Pulmonary artery endothelial cell (primary cell): ENCODE results near the gene FEN1. TPM values are rescaled to one million over a fixed set of nuclear protein-coding genes. Genes with fewer than 3 reads are reported as not detected.

Experiments used
- DNase-seq: peaks from one replicate; pipeline ENCODE4 v3.0.0-alpha.2; 2011; ENCODE audit warnings: low read depth, low spot score
- total RNA-seq: library from RNA; depleted of rRNA; stranded (reverse); fragments of >200 nt; gene quantifications from 2 replicates; pipeline ENCODE4 v1.2.3, GENCODE V29; 2014

The FEN1 gene
- 46.8 and 66.1 TPM in 2 replicates for total RNA-seq

DNA sequence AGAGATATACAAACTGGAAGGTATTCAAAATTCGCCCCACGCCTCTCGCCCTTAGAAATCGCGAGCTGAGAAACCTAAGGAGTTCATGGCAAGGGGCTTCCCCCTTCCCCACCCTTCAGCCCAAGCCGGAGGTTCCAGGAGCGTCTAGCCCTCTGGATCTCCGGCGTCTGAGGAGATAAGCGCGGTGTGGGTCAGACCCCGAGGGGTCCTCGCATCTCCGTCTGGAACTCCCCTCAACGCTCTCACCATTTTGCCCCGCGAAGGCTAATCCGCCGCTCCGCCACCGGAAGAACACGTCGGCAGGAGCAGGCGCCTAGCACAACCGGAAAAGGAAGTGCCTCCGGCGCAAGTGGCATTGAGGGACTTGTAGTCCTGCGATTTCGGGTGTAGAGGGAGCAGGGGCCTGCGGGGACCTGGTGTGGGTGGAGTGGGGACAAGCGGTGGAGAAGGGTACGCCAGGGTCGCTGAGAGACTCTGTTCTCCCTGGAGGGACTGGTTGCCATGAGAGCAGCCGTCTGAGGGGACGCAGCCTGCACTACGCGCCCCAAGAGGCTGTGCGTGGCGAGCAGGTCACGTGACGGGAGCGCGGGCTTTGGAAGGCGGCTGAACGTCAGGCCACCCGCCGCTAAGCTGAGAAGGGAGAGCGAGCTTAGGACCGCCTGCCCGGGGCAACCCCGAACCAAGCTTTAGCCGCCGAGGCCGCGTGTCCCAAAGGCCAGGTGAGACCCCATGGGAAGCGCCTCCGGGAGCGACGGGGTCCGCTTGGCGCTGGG is at the start of gene FEN1, which contains the start of gene TMEM258:
Gene FEN1, plus strand, starts transcription at position 602 of the 773 bp plus-strand sequence. CDS start 2,451 bp downstream, outside the sequence.
Gene TMEM258, minus strand, starts transcription at position 290 of the 773 bp plus-strand sequence. Its CDS starts 41 bp downstream, at position 249.
- DNase-seq: peak; percentile 83

DNA sequence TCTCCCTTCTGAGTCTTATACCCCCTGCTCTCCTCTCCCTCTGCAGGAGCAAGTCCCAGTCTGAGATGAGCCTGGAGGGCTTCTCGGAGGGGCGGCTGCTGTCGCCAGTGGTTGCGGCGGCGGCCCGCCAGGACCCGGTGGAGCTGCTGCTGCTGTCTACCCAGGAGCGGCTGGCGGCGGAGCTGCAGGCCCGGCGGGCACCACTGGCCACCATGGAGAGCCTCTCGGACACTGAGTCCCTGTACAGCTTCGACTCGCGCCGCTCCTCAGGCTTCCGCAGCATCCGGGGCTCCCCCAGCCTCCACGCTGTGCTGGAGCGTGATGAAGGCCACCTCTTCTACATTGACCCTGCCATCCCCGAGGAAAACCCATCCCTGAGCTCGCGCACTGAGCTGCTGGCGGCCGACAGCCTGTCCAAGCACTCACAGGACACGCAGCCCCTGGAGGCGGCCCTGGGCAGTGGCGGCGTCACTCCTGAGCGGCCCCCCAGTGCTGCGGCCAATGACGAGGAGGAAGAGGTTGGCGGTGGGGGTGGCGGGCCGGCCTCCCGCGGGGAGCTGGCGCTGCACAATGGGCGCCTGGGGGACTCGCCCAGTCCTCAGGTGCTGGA is 49.1 kb upstream of the FEN1 start:
- no peak for DNase-seq

GRCh38 chr11:61744181-61744580 is 48.5 kb upstream of the FEN1 start:
- DNase-seq: no peak

DNA sequence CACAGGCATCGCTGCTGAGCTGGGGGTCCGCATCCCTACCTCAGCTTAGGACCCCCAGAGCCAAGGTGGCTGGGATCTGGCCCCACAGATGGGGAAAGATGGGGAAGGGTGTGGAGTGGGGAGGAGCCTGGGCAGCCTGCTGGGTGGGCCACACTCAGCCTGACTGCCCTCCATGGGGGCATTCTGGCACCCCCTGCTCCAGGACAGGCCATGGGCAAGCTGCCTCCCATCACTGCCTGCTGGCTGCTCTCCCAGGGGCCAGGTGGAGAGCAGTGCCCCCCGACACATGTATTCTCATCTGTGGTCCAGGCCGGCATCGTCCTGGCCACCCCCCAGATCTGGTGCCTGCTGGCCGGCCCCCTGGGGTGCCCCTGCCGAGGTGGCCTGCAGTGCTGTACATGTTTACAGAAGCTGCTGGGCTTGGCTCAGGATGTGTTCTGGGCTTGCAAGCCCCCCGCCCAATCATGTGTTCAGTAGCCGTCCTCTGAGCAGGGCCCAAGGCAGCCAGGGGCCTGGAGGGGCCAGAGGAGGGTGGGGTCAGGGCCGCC is 48.0 kb upstream of the FEN1 start:
- DNase-seq: no peak

DNA sequence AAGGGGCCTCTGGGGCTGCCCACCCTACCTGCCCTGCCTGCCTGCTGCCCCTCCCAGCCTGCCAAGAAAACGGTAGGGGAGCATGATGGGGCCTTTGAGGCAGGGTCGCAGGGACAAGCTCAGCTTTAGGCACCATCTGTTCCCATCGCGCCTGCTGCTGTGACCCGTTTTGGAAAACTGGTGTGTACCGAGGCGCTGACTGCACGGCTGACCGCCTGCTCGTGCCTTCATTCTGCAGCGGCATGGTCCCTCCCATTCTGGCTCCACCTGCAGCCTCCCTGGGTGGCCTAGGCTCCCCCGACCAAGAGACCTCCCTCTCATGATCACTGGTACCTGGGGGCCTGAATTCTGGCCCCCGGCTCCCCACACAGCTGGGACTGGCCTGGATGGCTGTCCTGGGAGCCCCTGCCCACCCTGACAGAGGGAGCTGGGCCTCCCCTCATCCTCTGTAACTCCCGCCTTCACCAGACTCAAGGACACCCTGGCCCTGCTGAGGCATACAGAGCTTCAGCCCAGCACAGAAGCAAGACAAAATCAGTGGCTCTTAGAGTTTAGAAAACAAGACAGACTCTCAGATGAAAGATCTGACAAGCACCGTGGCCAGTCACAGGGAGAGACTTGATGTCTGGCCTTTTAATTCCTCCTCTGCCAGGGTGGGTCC is 46.8 kb upstream of the FEN1 start:
- DNase-seq: no peak

DNA sequence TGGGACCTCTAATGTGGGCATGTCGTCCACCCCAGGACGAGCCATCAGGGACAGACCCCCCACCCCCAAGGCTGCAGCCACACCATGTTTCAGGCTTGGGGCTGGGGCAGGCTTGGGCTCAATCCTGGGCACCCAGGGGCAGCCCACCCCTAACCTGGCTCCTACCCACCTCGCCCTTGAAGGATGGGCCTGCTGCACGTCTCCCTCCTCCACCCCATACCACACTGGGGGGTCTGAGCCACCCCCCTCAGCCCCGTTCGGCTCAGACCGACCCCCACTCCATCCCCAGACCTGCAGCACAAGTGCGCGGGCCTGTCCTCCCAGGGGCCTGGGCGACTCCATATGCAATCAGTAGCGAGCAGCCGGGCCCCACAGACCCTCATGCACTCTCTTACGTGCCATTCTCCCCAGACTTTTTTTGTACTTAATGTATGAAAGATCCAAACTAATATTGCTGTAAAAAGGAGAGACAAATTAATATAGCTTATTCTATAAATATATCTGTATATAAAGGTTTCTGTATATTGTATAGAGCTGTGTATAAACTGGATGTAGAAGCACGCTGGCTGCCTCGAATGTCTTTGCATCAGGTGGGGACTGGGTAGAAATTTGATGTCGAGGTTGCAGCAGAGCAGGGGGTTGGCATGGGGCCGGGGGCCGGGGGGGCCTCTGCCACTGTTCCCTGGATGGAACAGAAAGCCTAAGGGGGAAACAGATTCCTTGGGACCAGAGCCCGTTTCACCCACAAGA is 46.1 kb upstream of the FEN1 start:
- DNase-seq: no peak

GRCh38 chr11:61747192-61747966 is 45.3 kb upstream of the FEN1 start:
- peak; percentile 22 for DNase-seq

DNA sequence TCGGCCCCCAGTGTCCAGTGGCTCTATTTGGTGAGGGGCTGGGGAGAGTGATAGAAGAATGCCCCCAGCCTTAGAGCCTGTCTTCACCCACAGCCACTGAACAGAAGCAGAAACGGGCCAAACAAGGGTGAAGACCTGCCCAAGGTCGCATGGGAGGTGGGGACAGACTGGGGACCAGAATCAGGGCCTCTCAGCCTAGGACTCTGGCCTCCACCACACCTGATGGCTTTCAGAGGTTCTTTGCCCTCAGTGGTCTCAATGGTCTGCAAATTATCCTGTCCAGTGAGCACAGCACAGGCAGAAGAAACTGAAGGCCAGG is 44.8 kb upstream of the FEN1 start:
- no peak for DNase-seq

DNA sequence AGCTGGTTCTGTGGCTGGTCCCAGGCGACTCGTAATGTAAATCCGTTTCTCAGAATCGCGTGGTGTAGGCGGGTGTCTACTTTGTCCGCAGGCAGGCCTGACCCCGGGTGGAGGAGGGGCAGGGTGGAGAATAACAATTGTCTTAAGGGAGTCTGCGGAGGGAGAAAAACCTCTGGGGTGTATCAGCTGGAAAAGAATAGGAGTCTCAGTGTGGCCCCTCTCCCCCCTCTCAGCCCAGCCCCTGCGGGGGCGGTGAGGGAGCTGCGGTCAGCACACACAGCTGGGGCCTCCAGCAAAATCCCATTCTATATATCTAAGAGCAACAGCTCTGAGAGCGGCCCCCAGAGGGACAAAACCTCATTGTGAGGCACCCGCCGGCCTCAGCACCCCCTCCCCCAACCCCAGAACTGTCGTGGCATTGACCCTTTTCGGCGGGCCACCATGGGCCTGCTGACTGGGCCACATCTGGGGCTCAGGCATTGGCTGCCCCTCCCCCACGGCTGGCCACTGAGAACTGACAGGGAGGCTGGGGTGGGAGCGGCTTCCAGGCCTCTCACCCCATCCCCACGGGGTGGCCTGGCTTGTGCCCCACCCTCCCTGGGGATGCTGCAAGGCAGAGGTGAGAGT is 43.0 kb upstream of the FEN1 start:
- no peak for DNase-seq

DNA sequence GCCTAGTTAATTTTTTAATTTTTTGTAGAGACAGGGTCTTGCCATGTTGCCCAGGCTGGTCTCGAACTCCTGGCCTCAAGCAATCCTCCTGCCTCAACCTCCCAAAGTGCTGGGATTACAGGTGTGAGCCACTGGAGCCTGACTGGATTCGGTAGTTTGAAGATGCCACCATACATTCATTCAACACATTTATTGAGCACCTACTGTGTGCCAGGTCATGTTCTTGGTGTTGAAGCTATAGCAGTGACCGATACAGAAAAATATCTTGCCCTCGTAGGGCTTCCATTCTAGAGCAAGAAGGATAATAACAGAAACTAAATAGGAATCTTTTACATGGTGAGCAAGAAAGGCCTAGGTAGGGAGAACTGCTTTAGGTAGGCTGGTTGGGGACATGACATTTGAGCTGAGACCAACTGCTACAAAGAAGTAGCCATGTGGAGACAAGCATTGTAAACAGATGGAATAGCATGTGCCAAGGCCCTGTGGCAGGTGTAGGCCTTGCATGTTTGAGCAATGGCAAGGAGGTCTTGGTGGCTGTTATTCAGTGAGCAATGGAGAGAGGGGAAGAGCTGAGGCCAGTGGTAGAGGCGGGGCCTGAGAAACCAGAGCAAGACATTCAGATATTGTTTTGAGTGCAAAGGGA is 42.0 kb upstream of the FEN1 start:
- no peak for DNase-seq

DNA sequence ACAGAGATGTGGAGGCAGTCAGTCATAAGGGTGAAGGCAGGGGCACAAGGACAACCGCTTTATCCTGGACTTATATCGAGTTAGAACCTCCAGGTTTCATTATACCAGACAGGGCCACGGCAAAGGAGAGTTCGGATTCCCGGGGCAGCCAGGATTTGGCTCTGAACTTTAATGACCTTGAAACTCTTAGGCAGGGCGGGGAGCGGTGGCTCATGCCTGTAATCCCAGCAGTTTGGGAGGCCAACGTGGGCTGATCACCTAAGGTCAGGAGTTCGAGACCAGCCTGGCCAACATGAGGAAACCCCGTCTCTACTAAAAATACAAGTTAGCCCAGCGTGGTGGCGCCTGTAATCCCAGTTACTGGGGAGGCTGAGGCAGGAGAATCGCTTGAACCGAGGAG is 41.3 kb upstream of the FEN1 start:
- DNase-seq: no peak

DNA sequence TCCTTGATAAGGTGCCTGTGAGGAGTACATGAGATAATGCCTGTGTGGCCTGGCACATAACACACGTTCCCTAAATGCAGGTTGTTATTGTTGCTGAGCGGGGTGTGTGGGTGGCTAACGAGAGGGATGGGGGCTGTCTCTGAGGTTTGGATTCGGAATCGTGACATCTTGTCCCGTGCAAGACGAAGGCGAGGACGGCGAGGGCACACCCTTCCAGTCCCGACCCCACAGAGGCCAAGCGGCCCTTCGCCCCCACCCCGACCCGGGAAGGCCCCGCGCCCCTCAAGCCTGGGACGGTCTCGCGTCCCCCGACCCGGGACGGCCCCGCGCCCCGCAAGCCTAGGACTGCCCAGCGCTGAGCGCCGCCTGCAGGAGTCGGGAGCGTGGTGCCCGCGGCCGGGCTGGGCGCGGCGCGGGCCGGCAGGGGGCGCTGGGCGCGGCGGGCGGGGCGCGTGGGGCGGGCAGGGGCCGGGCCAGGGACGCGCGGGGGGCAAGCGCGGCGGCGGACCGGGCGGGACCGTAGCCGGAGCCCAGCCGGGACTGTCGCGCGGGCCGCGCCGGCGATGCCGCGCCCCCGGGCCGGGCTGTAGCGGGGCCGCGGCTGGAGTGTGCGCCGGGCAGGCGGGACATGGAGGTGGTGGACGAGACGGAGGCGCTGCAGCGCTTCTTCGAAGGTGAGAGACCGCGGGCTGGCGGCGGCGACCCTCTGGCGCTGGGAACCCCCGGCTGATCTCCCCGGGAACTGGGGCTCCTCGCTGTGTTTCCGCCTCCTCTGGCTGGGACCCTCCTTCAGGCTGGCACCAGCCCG is 40.4 kb upstream of the FEN1 start, which contains the start of gene MYRF:
Gene MYRF, plus strand, starts transcription at position 520 of the 808 bp plus-strand sequence. Its CDS starts 109 bp downstream, at position 629.
- DNase-seq: no peak

DNA sequence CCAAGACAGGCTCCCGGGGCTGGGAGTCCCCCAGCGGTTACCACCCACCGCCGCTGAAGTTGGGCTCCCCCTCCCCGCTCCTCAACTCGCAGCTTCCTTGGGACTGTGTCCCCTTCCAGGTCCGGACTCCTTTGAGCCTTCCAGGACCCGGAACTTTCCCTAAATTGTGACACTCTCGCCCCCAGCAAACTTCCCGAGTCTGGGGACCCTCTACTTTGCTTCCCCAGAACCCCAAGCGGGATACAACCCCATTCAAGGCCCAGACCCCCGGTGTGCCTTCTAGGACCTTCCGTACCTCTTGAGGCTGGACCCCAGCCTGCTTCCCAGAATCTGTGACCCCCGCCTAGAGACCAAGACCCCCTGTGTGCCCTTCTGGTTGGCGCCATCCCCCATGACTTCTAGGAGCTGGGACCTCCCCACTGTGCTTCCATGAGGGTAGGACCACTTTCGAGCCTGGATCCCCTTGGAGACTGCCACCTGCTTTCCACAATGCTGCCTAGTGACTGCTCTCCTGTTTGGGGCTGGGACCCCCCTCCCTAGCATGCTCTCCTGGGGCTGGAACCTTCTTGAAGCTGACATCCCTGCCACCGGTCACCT is 39.7 kb upstream of the FEN1 start:
- DNase-seq: no peak

- DNase-seq: no peak
Measured at GRCh38 chr11:61753672-61754071, 39.0 kb upstream of the FEN1 start.

DNA sequence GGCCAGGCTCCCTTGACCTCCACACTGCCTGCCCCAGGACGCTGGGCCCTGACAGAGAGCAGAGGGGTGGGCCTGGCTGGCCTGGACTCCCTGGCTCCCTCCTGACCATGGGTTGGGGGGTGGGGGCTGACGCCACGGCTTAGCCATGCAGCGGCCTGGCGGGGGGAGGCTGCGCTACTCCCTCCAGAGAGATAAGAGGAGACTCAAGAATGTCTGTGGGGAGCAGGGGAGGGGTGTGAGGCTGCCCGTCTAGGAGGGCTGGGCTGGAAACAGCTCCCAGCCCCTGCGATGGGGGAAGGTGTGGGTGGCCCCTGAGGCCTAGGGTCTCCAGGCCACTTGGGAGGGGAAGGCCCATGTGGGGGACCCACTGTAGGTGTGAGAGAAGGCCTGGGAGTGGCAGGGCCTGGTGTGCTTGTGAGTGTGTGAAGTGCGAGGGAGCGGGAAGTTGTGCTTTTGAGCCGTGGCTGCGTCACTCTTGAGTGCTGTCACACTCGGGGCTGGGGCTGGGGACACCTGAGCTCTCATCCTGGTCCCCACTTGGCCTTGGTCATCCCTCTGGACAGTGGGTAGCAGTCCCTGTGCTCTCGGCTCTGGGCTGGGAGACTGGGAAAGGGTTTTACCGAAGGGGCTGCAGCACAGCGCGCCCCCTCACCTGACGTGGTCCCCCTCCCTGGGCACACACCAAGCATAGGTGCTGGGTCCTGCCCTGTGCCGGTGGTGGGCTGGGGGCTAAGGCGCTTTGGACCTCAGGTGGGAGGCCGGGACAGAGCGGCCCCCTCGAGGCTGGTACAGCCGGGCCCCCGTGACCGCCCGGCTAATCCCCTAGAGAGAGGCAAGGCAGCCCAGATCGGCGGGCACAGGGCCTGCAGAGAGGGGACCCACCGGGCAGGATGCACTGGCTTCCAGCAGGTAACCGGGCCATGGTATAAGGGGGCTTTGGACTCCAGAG is 37.9 kb upstream of the FEN1 start:
- no peak for DNase-seq

DNA sequence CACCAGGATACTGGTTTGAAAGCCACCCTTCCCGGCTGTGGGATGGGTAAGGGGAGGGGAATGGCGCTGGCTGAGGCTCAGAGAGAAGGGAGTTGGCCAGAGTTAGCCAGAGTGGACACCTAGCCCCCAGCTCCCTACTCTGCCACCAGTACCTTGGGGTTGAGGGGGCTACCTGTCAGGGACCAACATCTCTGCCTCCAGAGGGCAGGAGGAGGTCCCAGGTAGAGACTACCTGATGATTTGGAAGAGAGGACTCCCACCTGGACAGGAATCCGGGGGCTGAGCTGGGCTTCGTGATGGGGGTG is 36.6 kb upstream of the FEN1 start:
- DNase-seq: no peak

- no peak for DNase-seq
Measured at GRCh38 chr11:61756452-61757212, 36.1 kb upstream of the FEN1 start.
